Measurements from ENCODE around the gene MRRF.

Gene MRRF, protein sequence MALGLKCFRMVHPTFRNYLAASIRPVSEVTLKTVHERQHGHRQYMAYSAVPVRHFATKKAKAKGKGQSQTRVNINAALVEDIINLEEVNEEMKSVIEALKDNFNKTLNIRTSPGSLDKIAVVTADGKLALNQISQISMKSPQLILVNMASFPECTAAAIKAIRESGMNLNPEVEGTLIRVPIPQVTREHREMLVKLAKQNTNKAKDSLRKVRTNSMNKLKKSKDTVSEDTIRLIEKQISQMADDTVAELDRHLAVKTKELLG

GRCh38 chr9:122264360-122265148 is at the start of gene MRRF, which contains the start of gene RBM18:
Gene MRRF, plus strand, starts transcription at chr9:122264882. Its CDS starts 6,010 bp downstream, at chr9:122270892.
Gene RBM18, minus strand, starts transcription at chr9:122264840. Its CDS starts 3,348 bp downstream, at chr9:122261492.
- no peaks in the 10 kb centered on the region for H3K9me3 ChIP-seq (ENCODE audit: severe bottlenecking)
- no peaks in the 10 kb centered on the region for H3K27me3 ChIP-seq (ENCODE audit: insufficient read depth, poor library complexity, severe bottlenecking)
- H3K4me3 ChIP-seq (ENCODE audit: severe bottlenecking): peak within 1 kb of the TSS; percentile 59
- no peak for TF ChIP-seq CTCF (IDR thresholded peaks at IDR 0.05; ENCODE audit: poor library complexity, severe bottlenecking)
- DNase-seq (ENCODE audit: low spot score) (peak; percentile 89), ATAC-seq (ENCODE audit: low read depth) (peak; percentile 84)
- peak within 1 kb of the TSS; percentile 73 for H3K27ac ChIP-seq (ENCODE audit: poor library complexity, severe bottlenecking)
- H3K4me1 ChIP-seq (ENCODE audit: insufficient read depth, poor library complexity, severe bottlenecking): peaks cover 14% of the 10 kb centered on the region
- H3K36me3 ChIP-seq (ENCODE audit: low read depth): peaks cover 43% of the 10 kb centered on the region

DNA sequence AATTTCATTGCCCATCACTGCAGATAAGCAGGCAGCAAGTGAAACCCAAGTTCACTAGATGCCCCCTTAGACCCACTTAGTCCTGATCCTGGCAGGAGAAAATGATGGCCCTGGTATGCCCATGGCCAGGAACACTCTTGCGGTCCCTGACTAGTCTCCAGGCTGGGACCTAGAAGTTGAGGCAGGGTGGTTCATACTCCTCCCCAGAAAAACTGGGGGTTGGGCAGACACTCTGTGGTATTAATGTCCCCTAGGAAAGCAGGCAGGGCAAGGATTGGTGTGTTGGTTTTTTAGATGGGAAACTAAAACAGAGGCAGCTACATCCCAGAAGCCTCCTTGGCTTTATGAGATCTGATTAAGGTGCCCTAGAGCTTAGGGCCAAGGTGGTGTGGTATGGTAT is 49.0 kb upstream of the MRRF start:
- H3K36me3 ChIP-seq (ENCODE audit: low read depth): no peaks in the 10 kb centered on the region
- H3K27ac ChIP-seq (ENCODE audit: poor library complexity, severe bottlenecking): no peak overlapping the region
- no peak for ATAC-seq (ENCODE audit: low read depth)
- H3K9me3 ChIP-seq (ENCODE audit: severe bottlenecking): no peaks in the 10 kb centered on the region
- peaks cover 23% of the 10 kb centered on the region for H3K27me3 ChIP-seq (ENCODE audit: insufficient read depth, poor library complexity, severe bottlenecking)
- TF ChIP-seq CTCF (IDR thresholded peaks at IDR 0.05; ENCODE audit: poor library complexity, severe bottlenecking): no peak
- DNase-seq (ENCODE audit: low spot score): no peak
- no peaks in the 10 kb centered on the region for H3K4me1 ChIP-seq (ENCODE audit: insufficient read depth, poor library complexity, severe bottlenecking)
- no peak overlapping the region for H3K4me3 ChIP-seq (ENCODE audit: severe bottlenecking)

- ATAC-seq (ENCODE audit: low read depth) (no peak), DNase-seq (ENCODE audit: low spot score) (no peak)
- TF ChIP-seq CTCF (IDR thresholded peaks at IDR 0.05; ENCODE audit: poor library complexity, severe bottlenecking): no peak
- no peaks in the 10 kb centered on the region for H3K36me3 ChIP-seq (ENCODE audit: low read depth)
- H3K27me3 ChIP-seq (ENCODE audit: insufficient read depth, poor library complexity, severe bottlenecking): peaks cover 24% of the 10 kb centered on the region
- H3K4me3 ChIP-seq (ENCODE audit: severe bottlenecking): no peak overlapping the region
- H3K4me1 ChIP-seq (ENCODE audit: insufficient read depth, poor library complexity, severe bottlenecking): no peaks in the 10 kb centered on the region
- H3K27ac ChIP-seq (ENCODE audit: poor library complexity, severe bottlenecking): no peak overlapping the region
- no peaks in the 10 kb centered on the region for H3K9me3 ChIP-seq (ENCODE audit: severe bottlenecking)
These were observed 48.4 kb upstream of the MRRF start for GRCh38 chr9:122216138-122216797.

DNA sequence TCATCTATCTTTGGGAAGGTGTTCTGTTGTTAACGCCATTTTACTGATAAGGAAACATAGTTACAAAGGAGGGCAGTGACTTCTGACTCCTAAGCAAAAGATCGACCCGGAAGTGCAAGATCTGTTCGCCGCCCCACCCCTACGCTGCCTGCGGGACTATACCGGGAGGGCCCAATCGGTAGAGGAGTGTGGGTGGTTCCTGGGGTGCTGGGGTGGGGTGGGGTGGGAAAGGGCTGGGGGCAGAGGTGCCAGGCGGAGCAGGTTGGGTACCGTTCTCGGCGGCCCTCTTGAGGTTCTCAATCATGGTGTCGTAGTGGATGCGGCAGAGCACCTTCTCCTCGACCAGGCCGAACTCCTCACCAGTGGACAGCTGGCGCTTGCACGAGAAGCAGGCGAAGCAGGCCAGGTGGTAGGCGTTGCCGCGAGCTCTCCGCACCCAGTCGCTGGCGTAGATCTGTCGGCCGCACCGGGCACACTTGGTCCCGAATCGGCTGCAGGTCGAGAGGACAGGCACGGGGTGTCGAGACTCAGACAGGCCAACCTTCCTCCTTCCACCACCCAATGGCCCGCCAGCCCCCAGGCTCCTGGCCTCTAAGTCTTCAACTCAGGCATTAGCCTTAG is 47.8 kb upstream of the MRRF start:
- no peak for TF ChIP-seq CTCF (IDR thresholded peaks at IDR 0.05; ENCODE audit: poor library complexity, severe bottlenecking)
- Histone ChIP-seq H3K36me3 (ENCODE audit: low read depth) (no peaks in the 10 kb centered on the region), H3K9me3 (ENCODE audit: severe bottlenecking) (no peaks in the 10 kb centered on the region), H3K4me3 (ENCODE audit: severe bottlenecking) (no peak overlapping the region), H3K27me3 (ENCODE audit: insufficient read depth, poor library complexity, severe bottlenecking) (peaks cover 24% of the 10 kb centered on the region), H3K4me1 (ENCODE audit: insufficient read depth, poor library complexity, severe bottlenecking) (no peaks in the 10 kb centered on the region), H3K27ac (ENCODE audit: poor library complexity, severe bottlenecking) (no peak overlapping the region)
- DNase-seq (ENCODE audit: low spot score) (no peak), ATAC-seq (ENCODE audit: low read depth) (no peak)

All from RWPE2 (cell line).